MM.1S (cell line): ENCODE measurements around the gene SCN10A.

Experiments
- EZH2 ChIP-seq: fragments of 300-600 bp; sonication (generic); optimal IDR thresholded peaks from 2 replicates; pipeline ENCODE3; 2017; ENCODE audit warnings: low read depth, mild to moderate bottlenecking, antibody characterized with exemption, low read length, mixed read lengths
- TF ChIP-seq, protein P1 (sequence below): fragments of 300-600 bp; sonication (generic); IDR thresholded peaks from 2 replicates; pipeline ENCODE4 v1.5.1; 2016; ENCODE audit warnings: antibody characterized with exemption, low read length, mixed read lengths

DNA sequence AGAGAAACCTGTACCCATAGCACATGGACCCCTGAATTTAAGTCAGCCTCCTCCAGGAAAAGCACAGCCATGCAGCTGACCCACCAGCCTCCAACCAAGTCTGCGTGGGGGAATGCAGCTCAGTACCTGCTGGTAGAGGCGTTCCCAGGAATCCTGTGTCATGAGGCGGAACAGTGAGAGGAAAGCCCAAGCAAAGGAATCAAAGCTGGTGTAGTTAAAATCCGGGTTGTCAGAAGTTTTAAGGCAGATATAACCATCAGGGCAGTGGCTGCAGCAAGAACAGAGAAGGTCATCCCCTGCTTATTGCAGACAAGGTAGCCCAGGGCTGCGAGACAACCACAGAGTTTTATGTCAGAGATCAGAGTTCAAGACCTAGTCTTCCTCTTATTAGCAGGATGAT is 59.1 kb downstream of the SCN10A start:
- TF ChIP-seq, protein P1, sequence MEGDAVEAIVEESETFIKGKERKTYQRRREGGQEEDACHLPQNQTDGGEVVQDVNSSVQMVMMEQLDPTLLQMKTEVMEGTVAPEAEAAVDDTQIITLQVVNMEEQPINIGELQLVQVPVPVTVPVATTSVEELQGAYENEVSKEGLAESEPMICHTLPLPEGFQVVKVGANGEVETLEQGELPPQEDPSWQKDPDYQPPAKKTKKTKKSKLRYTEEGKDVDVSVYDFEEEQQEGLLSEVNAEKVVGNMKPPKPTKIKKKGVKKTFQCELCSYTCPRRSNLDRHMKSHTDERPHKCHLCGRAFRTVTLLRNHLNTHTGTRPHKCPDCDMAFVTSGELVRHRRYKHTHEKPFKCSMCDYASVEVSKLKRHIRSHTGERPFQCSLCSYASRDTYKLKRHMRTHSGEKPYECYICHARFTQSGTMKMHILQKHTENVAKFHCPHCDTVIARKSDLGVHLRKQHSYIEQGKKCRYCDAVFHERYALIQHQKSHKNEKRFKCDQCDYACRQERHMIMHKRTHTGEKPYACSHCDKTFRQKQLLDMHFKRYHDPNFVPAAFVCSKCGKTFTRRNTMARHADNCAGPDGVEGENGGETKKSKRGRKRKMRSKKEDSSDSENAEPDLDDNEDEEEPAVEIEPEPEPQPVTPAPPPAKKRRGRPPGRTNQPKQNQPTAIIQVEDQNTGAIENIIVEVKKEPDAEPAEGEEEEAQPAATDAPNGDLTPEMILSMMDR = no peak
- no peak for TF ChIP-seq EZH2
